IMR-90 (cell line): Measurements from ENCODE around the gene MAP3K13. TPM values are rescaled to one million over a fixed set of nuclear protein-coding genes. Genes with fewer than 3 reads are reported as not detected.

Experiments used
- ATAC-seq: fragments of 200-7000 bp; cut with Tn5 transposase; 2 replicates; pipeline ENCODE4 v1.9.1; 2020; ENCODE audit warnings: low read depth, mild to moderate bottlenecking, moderate library complexity
- BruUV-seq: library from RNA; stranded (reverse); fragments of 400-500 nt; replicated peaks from 2 replicates; lab custom pipeline; 2021; lab: Mats Ljungman, UMichigan
- CTCF ChIA-PET: fragments of 300-600 bp; formaldehyde crosslinking; extraction: SDS; loops from one replicate; lab custom pipeline; 2021; ENCODE audit warnings: antibody characterized with exemption; lab: Yijun Ruan, JAX
- POLR2A ChIA-PET: fragments of 300-600 bp; sonication (Branson Sonifier 250); formaldehyde crosslinking; loops from one replicate; lab custom pipeline; 2022; ENCODE audit warnings: antibody characterized with exemption; ENCODE audit not compliant: unreplicated experiment; lab: Charles Lee
- DNase-seq: peaks from one replicate; pipeline ENCODE4 v3.0.0; 2013
- H2AFZ ChIP-seq: replicated peaks from 2 replicates; pipeline ENCODE3; 2013; ENCODE audit warnings: low read length, mild to moderate bottlenecking; ENCODE audit not compliant: poor library complexity
- H2AK5ac ChIP-seq: 2 replicates; pipeline ENCODE4 v1.6.1; 2013; ENCODE audit warnings: low read depth, low read length, inconsistent platforms
- H2AK9ac ChIP-seq: replicated peaks from 2 replicates; pipeline ENCODE3; 2013; ENCODE audit warnings: mild to moderate bottlenecking, low read depth, low read length, moderate library complexity; ENCODE audit not compliant: poor library complexity
- H2BK120ac ChIP-seq: 2 replicates; pipeline ENCODE4 v1.6.1; 2013; ENCODE audit warnings: low read depth, low read length, inconsistent platforms
- H2BK15ac ChIP-seq: 3 replicates; pipeline ENCODE4 v1.6.1; 2013; ENCODE audit warnings: low read depth, low read length, inconsistent platforms
- H2BK20ac ChIP-seq: 2 replicates; pipeline ENCODE4 v1.6.1; 2013; ENCODE audit warnings: low read depth, mild to moderate bottlenecking, inconsistent platforms, low read length, moderate library complexity
- H2BK5ac ChIP-seq: 2 replicates; pipeline ENCODE4 v1.6.1; 2013; ENCODE audit warnings: mild to moderate bottlenecking, low read depth, low read length, inconsistent platforms; ENCODE audit not compliant: poor library complexity, severe bottlenecking
- H3K14ac ChIP-seq: replicated peaks from 2 replicates; pipeline ENCODE4 v1.6.1; 2013; ENCODE audit warnings: low read depth, low read length, inconsistent platforms
- H3K18ac ChIP-seq: 2 replicates; pipeline ENCODE4 v1.6.1; 2013; ENCODE audit warnings: low read depth, low read length, control low read depth
- H3K23ac ChIP-seq: 2 replicates; pipeline ENCODE4 v1.6.1; 2013; ENCODE audit warnings: low read depth, low read length, inconsistent platforms
- H3K27ac ChIP-seq: 2 replicates; pipeline ENCODE4 v1.5.1; 2013; ENCODE audit warnings: mild to moderate bottlenecking, control low read depth, low read length; ENCODE audit not compliant: insufficient read depth
- H3K27me3 ChIP-seq: 2 replicates; pipeline ENCODE4 v1.6.1; 2013; ENCODE audit warnings: low read length; ENCODE audit not compliant: control insufficient read depth, insufficient read depth
- H3K36me3 ChIP-seq: 2 replicates; pipeline ENCODE4 v1.6.1; 2013; ENCODE audit warnings: low read length, mixed read lengths; ENCODE audit not compliant: control insufficient read depth, insufficient read depth
- H3K4ac ChIP-seq: 2 replicates; pipeline ENCODE4 v1.6.1; 2013; ENCODE audit warnings: low read depth, low read length, inconsistent platforms
- H3K4me1 ChIP-seq: 2 replicates; pipeline ENCODE4 v1.6.1; 2013; ENCODE audit warnings: low read length, mixed read lengths; ENCODE audit not compliant: control insufficient read depth, insufficient read depth
- H3K4me2 ChIP-seq: 2 replicates; pipeline ENCODE4 v1.6.1; 2013; ENCODE audit warnings: low read depth, mild to moderate bottlenecking, control low read depth, low read length, moderate library complexity
- H3K4me3 ChIP-seq: 2 replicates; pipeline ENCODE4 v1.5.1; 2013; ENCODE audit warnings: low read depth, mild to moderate bottlenecking, control low read depth, low read length, moderate library complexity; ENCODE audit not compliant: insufficient read depth
- H3K56ac ChIP-seq: 2 replicates; pipeline ENCODE4 v1.6.1; 2013; ENCODE audit warnings: low read length, inconsistent platforms; ENCODE audit not compliant: insufficient read depth; ENCODE audit errors: extremely low read depth
- H3K79me1 ChIP-seq, 2 experiments: 2 replicates each; pipeline ENCODE4 v1.6.1; 2013; ENCODE audit warnings: low read length in 2 of 2, inconsistent platforms in 1 of 2, low read depth in 1 of 2
- H3K9ac ChIP-seq: 2 replicates; pipeline ENCODE4 v1.6.1; 2013; ENCODE audit warnings: low read depth, low read length, control low read depth
- H3K9me1 ChIP-seq: 2 replicates; pipeline ENCODE4 v1.6.1; 2013; ENCODE audit warnings: low read length, inconsistent platforms; ENCODE audit not compliant: insufficient read depth
- H3K9me3 ChIP-seq: 2 replicates; pipeline ENCODE4 v1.6.1; 2013; ENCODE audit warnings: low read length; ENCODE audit not compliant: control insufficient read depth, insufficient read depth
- H4K20me1 ChIP-seq: 2 replicates; pipeline ENCODE4 v1.6.1; 2013; ENCODE audit warnings: low read length, inconsistent platforms; ENCODE audit not compliant: insufficient read depth
- H4K5ac ChIP-seq: 2 replicates; pipeline ENCODE4 v1.6.1; 2013; ENCODE audit warnings: mild to moderate bottlenecking, low read depth, low read length, control low read depth
- H4K8ac ChIP-seq, 2 experiments: 2 replicates each; pipeline ENCODE4 v1.6.1; 2013; ENCODE audit warnings: low read depth in 2 of 2, low read length in 2 of 2, control low read depth in 1 of 2, inconsistent platforms in 1 of 2
- H4K91ac ChIP-seq: 2 replicates; pipeline ENCODE4 v1.6.1; 2013; ENCODE audit warnings: low read depth, low read length, inconsistent platforms; ENCODE audit not compliant: insufficient read depth
- BHLHE40 ChIP-seq: fragments of 150-350 bp; IDR thresholded peaks from 2 replicates; pipeline ENCODE4 v1.6.1; 2016; ENCODE audit warnings: mild to moderate bottlenecking, low read depth, low read length
- CEBPB ChIP-seq: IDR thresholded peaks from 2 replicates; pipeline ENCODE4 v1.6.1; 2012; ENCODE audit warnings: low read depth, low read length, improper control_type of control experiment
- CHD1 ChIP-seq: IDR thresholded peaks from 2 replicates; pipeline ENCODE4 v1.6.1; 2012; ENCODE audit warnings: low read depth, low read length, improper control_type of control experiment
- CTCF ChIP-seq: conservative IDR thresholded peaks from 2 replicates; pipeline ENCODE4 v1.5.1; 2012; ENCODE audit warnings: mild to moderate bottlenecking, low read depth, low read length, improper control_type of control experiment
- FOS ChIP-seq: fragments of 150-350 bp; IDR thresholded peaks from 2 replicates; pipeline ENCODE4 v1.6.1; 2016; ENCODE audit warnings: low read depth, low read length
- MAFK ChIP-seq: IDR thresholded peaks from 2 replicates; pipeline ENCODE4 v1.6.1; 2012; ENCODE audit warnings: low read depth, low read length, improper control_type of control experiment
- MAZ ChIP-seq: IDR thresholded peaks from 2 replicates; pipeline ENCODE4 v1.6.1; 2012; ENCODE audit warnings: low read depth, mild to moderate bottlenecking, low read length, improper control_type of control experiment, moderate library complexity, borderline replicate concordance
- MXI1 ChIP-seq: IDR thresholded peaks from 2 replicates; pipeline ENCODE4 v1.6.1; 2012; ENCODE audit warnings: low read depth, mild to moderate bottlenecking, low read length, moderate library complexity, borderline replicate concordance
- NFE2L2 ChIP-seq: fragments of 150-350 bp; IDR thresholded peaks from 2 replicates; pipeline ENCODE4 v1.6.1; 2016; ENCODE audit warnings: low read depth, mild to moderate bottlenecking, low read length
- POLR2A ChIP-seq: IDR thresholded peaks from 2 replicates; pipeline ENCODE4 v1.6.1; 2012; ENCODE audit warnings: mild to moderate bottlenecking, low read depth, low read length
- RAD21 ChIP-seq: IDR thresholded peaks from 2 replicates; pipeline ENCODE4 v1.6.1; 2012; ENCODE audit warnings: low read length, improper control_type of control experiment
- RCOR1 ChIP-seq: IDR thresholded peaks from 2 replicates; pipeline ENCODE4 v1.6.1; 2012; ENCODE audit warnings: mild to moderate bottlenecking, low read length, improper control_type of control experiment; ENCODE audit not compliant: insufficient replicate concordance
- RFX5 ChIP-seq: IDR thresholded peaks from 2 replicates; pipeline ENCODE4 v1.8.0; 2012; ENCODE audit warnings: low read depth, mild to moderate bottlenecking, low read length, moderate library complexity
- SMC3 ChIP-seq: fragments of 150-350 bp; IDR thresholded peaks from 2 replicates; pipeline ENCODE4 v1.6.1; 2016; ENCODE audit warnings: low read depth, mild to moderate bottlenecking, antibody characterized with exemption, low read length, moderate library complexity
- USF2 ChIP-seq: fragments of 150-350 bp; IDR thresholded peaks from 2 replicates; pipeline ENCODE4 v1.6.1; 2017; ENCODE audit warnings: mild to moderate bottlenecking, antibody characterized with exemption, low read length, low read depth
- WGBS, 2 experiments: methylation state at CpG; one replicate each; pipeline versions ENCODE4 v1.1.5 to v1.1.7; 2013; ENCODE audit warnings: missing lambda C conversion rate in 2 of 2; ENCODE audit not compliant: insufficient read length in 1 of 2; ENCODE audit errors: extremely low coverage in 2 of 2; 5-methylcytosine and 5-hydroxymethylcytosine counted together
- dilution Hi-C: fragments of 300-500 bp; cut with HindIII; formaldehyde crosslinking; loops from one replicate; pipeline ENCODE4 v1.14.3; 2018; ENCODE audit warnings: low sequenced_read_pairs; ENCODE audit not compliant: unreplicated experiment
- in situ Hi-C: fragments of 300-500 bp; cut with MboI; formaldehyde crosslinking; loops from 3 replicates; pipeline ENCODE4 v1.14.3; 2019; ENCODE audit warnings: low sequenced_read_pairs, inconsistent platforms, mixed read lengths
- intact Hi-C: fragments of 100-400 bp; cut with micrococcal nuclease; formaldehyde crosslinking; loops from 2 replicates; pipeline ENCODE4 v1.10.0; 2022
- polyA plus RNA-seq, 3 experiments: library from polyadenylated mRNA; depleted of rRNA; stranded (reverse); fragments of >200 nt; gene quantifications; 2 replicates each; pipeline ENCODE4 v1.2.3, GENCODE V29; 2012; ENCODE audit warnings: low replicate concordance in 1 of 3
- total RNA-seq: library from RNA; depleted of rRNA; stranded (reverse); fragments of >200 nt; gene quantifications from 2 replicates; pipeline ENCODE4 v1.2.3, GENCODE V29; 2012
- TF ChIP-seq, protein P1 (sequence below): fragments of 150-350 bp; IDR thresholded peaks from 2 replicates; pipeline ENCODE4 v1.6.1; 2016; ENCODE audit warnings: low read depth, mild to moderate bottlenecking, low read length, moderate library complexity, borderline replicate concordance

Gene MAP3K13
- total and polyA plus RNA-seq, 2 of the 4 experiments (the other 2 are of a cell fraction): 9.9 to 17.6 TPM

GRCh38 chr3:185479373-185479945 lies 116.5 kb downstream of the MAP3K13 start:
- POLR2A ChIA-PET: no interaction called here
- Histone ChIP-seq H2BK120ac (no peak overlapping the region), H3K4me1 (no peaks in the 10 kb centered on the region), H2AK9ac (no peak overlapping the region), H3K36me3 (peaks cover 14% of the 10 kb centered on the region), H3K4me2 (no peak overlapping the region), H4K8ac (no peak overlapping the region), H2BK5ac (no peak overlapping the region), H3K4me3 (no peak overlapping the region), H3K4ac (no peak overlapping the region), H3K9me1 (peaks cover 8% of the 10 kb centered on the region; the same call in 1 of the 2 replicates), H3K27me3 (no peaks in the 10 kb centered on the region), H3K9ac (no peak overlapping the region), H2AFZ (no peak overlapping the region), H4K5ac (no peak overlapping the region), H2BK20ac (no peak overlapping the region), H3K56ac (no peak overlapping the region), H4K91ac (no peak overlapping the region), H3K79me1 (no peaks in the 10 kb centered on the region), H3K9me3 (no peaks in the 10 kb centered on the region), H3K27ac (no peak overlapping the region), H2BK15ac (no peak overlapping the region), H3K23ac (no peak overlapping the region), H3K18ac (no peak overlapping the region), H2AK5ac (no peak overlapping the region), H4K20me1 (no peaks in the 10 kb centered on the region), H3K14ac (no peak overlapping the region)
- DNase-seq (no peak), ATAC-seq (no peak)
- in situ Hi-C loops: no loop called here
- TF ChIP-seq MAZ (no peak), BHLHE40 (no peak), CTCF (no peak), USF2 (no peak), NFE2L2 (no peak), FOS (no peak), SMC3 (no peak), RCOR1 (no peak), RAD21 (no peak), MAFK (no peak), CHD1 (no peak), RFX5 (no peak), POLR2A (no peak), MXI1 (no peak), CEBPB (no peak)
- TF ChIP-seq, protein P1, sequence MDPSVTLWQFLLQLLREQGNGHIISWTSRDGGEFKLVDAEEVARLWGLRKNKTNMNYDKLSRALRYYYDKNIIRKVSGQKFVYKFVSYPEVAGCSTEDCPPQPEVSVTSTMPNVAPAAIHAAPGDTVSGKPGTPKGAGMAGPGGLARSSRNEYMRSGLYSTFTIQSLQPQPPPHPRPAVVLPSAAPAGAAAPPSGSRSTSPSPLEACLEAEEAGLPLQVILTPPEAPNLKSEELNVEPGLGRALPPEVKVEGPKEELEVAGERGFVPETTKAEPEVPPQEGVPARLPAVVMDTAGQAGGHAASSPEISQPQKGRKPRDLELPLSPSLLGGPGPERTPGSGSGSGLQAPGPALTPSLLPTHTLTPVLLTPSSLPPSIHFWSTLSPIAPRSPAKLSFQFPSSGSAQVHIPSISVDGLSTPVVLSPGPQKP: no peak
- WGBS, 2 experiments: no CpG with 5 or more reads among the region's 2 CpGs
- dilution Hi-C loops: no loop called here
- intact Hi-C loops: no loop called here
- CTCF ChIA-PET: interaction anchor here (1.9 kb wide), 1 partner anchor 19 kb away, joined by 7 read pairs; no protein-coding TSS in a partner anchor
- BruUV-seq: no TSS peak
